ACC112 (cell line): ENCODE data around the gene PHKA1.
"Not testable (repeated sequence)": the region's sequence is repeated elsewhere in the genome, so short reads cannot be mapped to it uniquely, and the experiment has no call there.

ENCODE experiments used
- H2AFZ ChIP-seq: fragments of 200-600 bp; sonication (generic); one replicate; pipeline ENCODE4 v1.6.0; 2017; ENCODE audit warnings: antibody characterized with exemption, low read length; ENCODE audit not compliant: unreplicated experiment
- H3K27ac ChIP-seq: fragments of 200-600 bp; sonication (generic); 2 replicates; pipeline ENCODE4 v1.5.1; 2014; ENCODE audit warnings: low read depth, mild to moderate bottlenecking, antibody characterized with exemption, low read length, moderate library complexity
- H3K27me3 ChIP-seq: fragments of 200-600 bp; sonication (generic); 2 replicates; pipeline ENCODE4 v1.6.1; 2014; ENCODE audit warnings: mild to moderate bottlenecking, antibody characterized with exemption, low read length, moderate library complexity, mixed read lengths; ENCODE audit not compliant: insufficient read depth
- H3K36me3 ChIP-seq: fragments of 200-600 bp; sonication (generic); 2 replicates; pipeline ENCODE4 v1.6.1; 2016; ENCODE audit warnings: mild to moderate bottlenecking, antibody characterized with exemption, low read length, moderate library complexity, mixed read lengths; ENCODE audit not compliant: insufficient read depth
- H3K4me1 ChIP-seq: fragments of 200-600 bp; sonication (generic); one replicate; pipeline ENCODE4 v1.6.1; 2016; ENCODE audit warnings: low read length, mixed read lengths; ENCODE audit not compliant: insufficient read depth, unreplicated experiment, control insufficient read depth
- H3K4me3 ChIP-seq: fragments of 200-600 bp; sonication (generic); 2 replicates; pipeline ENCODE4 v1.5.1; 2014; ENCODE audit warnings: mild to moderate bottlenecking, low read depth, low read length
- H3K79me2 ChIP-seq: fragments of 200-600 bp; sonication (generic); one replicate; pipeline ENCODE4 v1.6.0; 2016; ENCODE audit warnings: low read length; ENCODE audit not compliant: control insufficient read depth, unreplicated experiment, insufficient read depth

Gene PHKA1

GRCh38 chrX:72713599-72714477 lies at the start of gene PHKA1:
Gene PHKA1 (minus strand): TSS chrX:72714306. CDS start chrX:72713880, 426 bp downstream.
- Histone ChIP-seq H3K4me3 (peak within 1 kb of the TSS; percentile 89), H3K4me1 (peaks cover 15% of the 10 kb centered on the region), H3K27ac (peak within 1 kb of the TSS; percentile 83), H2AFZ (peak within 1 kb of the TSS; percentile 90)
- not testable (repeated sequence) for H3K27me3 ChIP-seq, H3K36me3 ChIP-seq, H3K79me2 ChIP-seq

- not testable (repeated sequence) for H2AFZ ChIP-seq, H3K36me3 ChIP-seq, H3K4me1 ChIP-seq, H3K79me2 ChIP-seq, H3K4me3 ChIP-seq, H3K27ac ChIP-seq, H3K27me3 ChIP-seq
These were observed 46.3 kb upstream of the PHKA1 start for GRCh38 chrX:72760454-72760853.

GRCh38 chrX:72748545-72748944 lies 34.4 kb upstream of the PHKA1 start:
- H3K27ac ChIP-seq, H3K4me3 ChIP-seq, H2AFZ ChIP-seq, H3K79me2 ChIP-seq, H3K27me3 ChIP-seq, H3K4me1 ChIP-seq, H3K36me3 ChIP-seq: not testable (repeated sequence)

GRCh38 chrX:72745546-72745945 lies 31.4 kb upstream of the PHKA1 start:
- H3K79me2 ChIP-seq, H2AFZ ChIP-seq, H3K36me3 ChIP-seq, H3K27ac ChIP-seq, H3K4me3 ChIP-seq, H3K4me1 ChIP-seq, H3K27me3 ChIP-seq: not testable (repeated sequence)

GRCh38 chrX:72735561-72735960 lies 21.5 kb upstream of the PHKA1 start:
- Histone ChIP-seq H3K27me3 (0 out of 2 replicates have a peak, but pooled peaks cover 3% of the 10 kb centered on the region), H3K36me3 (no peaks in the 10 kb centered on the region), H3K79me2 (no peaks in the 10 kb centered on the region), H3K4me1 (no peaks in the 10 kb centered on the region), H3K4me3 (no peak overlapping the region), H2AFZ (no peak overlapping the region), H3K27ac (no peak overlapping the region)

GRCh38 chrX:72733636-72734035 lies 19.5 kb upstream of the PHKA1 start:
- H3K27ac ChIP-seq, H3K4me3 ChIP-seq, H3K79me2 ChIP-seq, H3K4me1 ChIP-seq, H3K27me3 ChIP-seq, H2AFZ ChIP-seq, H3K36me3 ChIP-seq: not testable (repeated sequence)

GRCh38 chrX:72727846-72728245 lies 13.7 kb upstream of the PHKA1 start:
- H3K79me2 ChIP-seq, result no peaks in the 10 kb centered on the region
- no peak overlapping the region for H2AFZ ChIP-seq
- no peak overlapping the region for H3K4me3 ChIP-seq
- no peak overlapping the region for H3K27ac ChIP-seq
- H3K36me3 ChIP-seq, result no peaks in the 10 kb centered on the region
- no peaks in the 10 kb centered on the region for H3K27me3 ChIP-seq
- no peaks in the 10 kb centered on the region for H3K4me1 ChIP-seq

- peaks cover 14% of the 10 kb centered on the region for H3K4me1 ChIP-seq
- H2AFZ ChIP-seq, result no peak overlapping the region
- H3K79me2 ChIP-seq, result peaks cover 4% of the 10 kb centered on the region
- H3K27ac ChIP-seq, result no peak overlapping the region
- H3K4me3 ChIP-seq, result no peak overlapping the region
- no peaks in the 10 kb centered on the region for H3K36me3 ChIP-seq
- no peaks in the 10 kb centered on the region for H3K27me3 ChIP-seq
These were observed 2.7 kb upstream of the PHKA1 start for GRCh38 chrX:72716766-72717165.

GRCh38 chrX:72715546-72715945 lies 1.4 kb upstream of the PHKA1 start:
- no peaks in the 10 kb centered on the region for H3K27me3 ChIP-seq
- H3K4me1 ChIP-seq, result peaks cover 15% of the 10 kb centered on the region
- H2AFZ ChIP-seq, result no peak overlapping the region
- no peaks in the 10 kb centered on the region for H3K36me3 ChIP-seq
- no peak overlapping the region for H3K27ac ChIP-seq
- no peak overlapping the region for H3K4me3 ChIP-seq
- peaks cover 4% of the 10 kb centered on the region for H3K79me2 ChIP-seq

- H3K4me3 ChIP-seq, result peak overlapping the region; percentile 89
- peak overlapping the region; percentile 83 for H3K27ac ChIP-seq
- H3K4me1 ChIP-seq, result peaks cover 15% of the 10 kb centered on the region
- no peaks in the 10 kb centered on the region for H3K36me3 ChIP-seq
- peak overlapping the region; percentile 90 for H2AFZ ChIP-seq
- H3K79me2 ChIP-seq, result peaks cover 4% of the 10 kb centered on the region
- H3K27me3 ChIP-seq, result no peaks in the 10 kb centered on the region
These were observed 391 bp upstream of the PHKA1 start for GRCh38 chrX:72714478-72714916.

- Histone ChIP-seq H3K36me3 (no peaks in the 10 kb centered on the region), H3K27ac (peak overlapping the region; percentile 33; the same call in 1 of the 2 replicates), H3K4me3 (peak overlapping the region; percentile 89), H3K4me1 (peaks cover 15% of the 10 kb centered on the region), H3K27me3 (no peaks in the 10 kb centered on the region), H2AFZ (no peak overlapping the region), H3K79me2 (peaks cover 4% of the 10 kb centered on the region)
These were observed 976 bp downstream of the PHKA1 start for GRCh38 chrX:72713130-72713529.
